HL-60 (cell line): ENCODE measurements around the gene EFR3B.
A peak's percentile ranks its signal among the peaks of the same experiment; 100 is the strongest.

Experiments
- DNase-seq, 2 experiments: peaks; one replicate each; pipeline ENCODE4 v3.0.0-alpha.2; 2010 to 2020; ENCODE audit warnings: low read depth in 1 of 2, low spot score in 1 of 2
- H3K27ac ChIP-seq: fragments of 250-450 bp; sonication (Bioruptor Pico); replicated peaks from 2 replicates; pipeline ENCODE4 v1.5.1; 2020; ENCODE audit warnings: mild to moderate bottlenecking, moderate library complexity
- H3K27me3 ChIP-seq: fragments of 250-450 bp; sonication (Bioruptor Pico); 2 replicates; pipeline ENCODE4 v1.5.1; 2021; ENCODE audit warnings: mild to moderate bottlenecking, moderate library complexity; ENCODE audit not compliant: insufficient read depth, poor library complexity, severe bottlenecking
- H3K4me3 ChIP-seq: replicated peaks from 2 replicates; pipeline ENCODE4 v1.5.1; 2011; ENCODE audit warnings: mild to moderate bottlenecking, control low read depth, low read length; ENCODE audit not compliant: insufficient read depth
- CTCF ChIP-seq: IDR thresholded peaks from one replicate; pipeline ENCODE4 v1.5.1; 2011; ENCODE audit warnings: low read length, control low read depth, inconsistent platforms; ENCODE audit not compliant: insufficient read depth
- GABPA ChIP-seq: IDR thresholded peaks from 2 replicates; pipeline ENCODE4 v1.6.1; 2012; ENCODE audit warnings: low read depth
- POLR2AphosphoS5 ChIP-seq: IDR thresholded peaks from 2 replicates; pipeline ENCODE4 v1.6.1; 2012; ENCODE audit warnings: low read depth
- SPI1 ChIP-seq: IDR thresholded peaks from 2 replicates; pipeline ENCODE4 v1.6.1; 2012; ENCODE audit warnings: low read depth, mild to moderate bottlenecking, borderline replicate concordance
- TF ChIP-seq, protein P1 (sequence below): IDR thresholded peaks from 2 replicates; pipeline ENCODE4 v1.6.1; 2012; ENCODE audit warnings: low read depth; ENCODE audit not compliant: insufficient replicate concordance

EFR3B gene

DNA sequence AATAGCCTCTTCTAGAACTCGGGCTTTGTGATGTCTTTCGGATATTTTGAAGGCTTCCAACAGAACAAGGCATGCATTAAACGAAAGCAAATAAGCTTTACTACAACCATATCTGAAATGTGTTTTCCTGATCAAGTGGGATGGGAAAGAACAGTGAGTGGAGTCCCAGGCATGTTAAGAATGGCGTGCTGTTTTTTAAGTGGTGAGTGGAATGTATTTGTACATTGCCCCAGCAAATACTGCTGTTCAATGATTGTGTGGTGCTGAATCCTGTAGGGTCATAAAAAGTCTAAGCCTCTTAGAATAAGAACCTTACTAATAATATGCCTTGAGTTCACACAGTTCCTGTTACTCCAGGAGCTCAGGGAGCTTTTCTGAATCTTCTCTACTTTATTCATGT, 74.0 kb downstream of the EFR3B start:
- no peak for TF ChIP-seq POLR2AphosphoS5
- TF ChIP-seq, protein P1, sequence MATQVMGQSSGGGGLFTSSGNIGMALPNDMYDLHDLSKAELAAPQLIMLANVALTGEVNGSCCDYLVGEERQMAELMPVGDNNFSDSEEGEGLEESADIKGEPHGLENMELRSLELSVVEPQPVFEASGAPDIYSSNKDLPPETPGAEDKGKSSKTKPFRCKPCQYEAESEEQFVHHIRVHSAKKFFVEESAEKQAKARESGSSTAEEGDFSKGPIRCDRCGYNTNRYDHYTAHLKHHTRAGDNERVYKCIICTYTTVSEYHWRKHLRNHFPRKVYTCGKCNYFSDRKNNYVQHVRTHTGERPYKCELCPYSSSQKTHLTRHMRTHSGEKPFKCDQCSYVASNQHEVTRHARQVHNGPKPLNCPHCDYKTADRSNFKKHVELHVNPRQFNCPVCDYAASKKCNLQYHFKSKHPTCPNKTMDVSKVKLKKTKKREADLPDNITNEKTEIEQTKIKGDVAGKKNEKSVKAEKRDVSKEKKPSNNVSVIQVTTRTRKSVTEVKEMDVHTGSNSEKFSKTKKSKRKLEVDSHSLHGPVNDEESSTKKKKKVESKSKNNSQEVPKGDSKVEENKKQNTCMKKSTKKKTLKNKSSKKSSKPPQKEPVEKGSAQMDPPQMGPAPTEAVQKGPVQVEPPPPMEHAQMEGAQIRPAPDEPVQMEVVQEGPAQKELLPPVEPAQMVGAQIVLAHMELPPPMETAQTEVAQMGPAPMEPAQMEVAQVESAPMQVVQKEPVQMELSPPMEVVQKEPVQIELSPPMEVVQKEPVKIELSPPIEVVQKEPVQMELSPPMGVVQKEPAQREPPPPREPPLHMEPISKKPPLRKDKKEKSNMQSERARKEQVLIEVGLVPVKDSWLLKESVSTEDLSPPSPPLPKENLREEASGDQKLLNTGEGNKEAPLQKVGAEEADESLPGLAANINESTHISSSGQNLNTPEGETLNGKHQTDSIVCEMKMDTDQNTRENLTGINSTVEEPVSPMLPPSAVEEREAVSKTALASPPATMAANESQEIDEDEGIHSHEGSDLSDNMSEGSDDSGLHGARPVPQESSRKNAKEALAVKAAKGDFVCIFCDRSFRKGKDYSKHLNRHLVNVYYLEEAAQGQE, result peak; percentile 82
- H3K27ac ChIP-seq, result no peak overlapping the region
- DNase-seq, result no peak
- no peaks in the 10 kb centered on the region for H3K27me3 ChIP-seq
- H3K4me3 ChIP-seq, result no peak overlapping the region

GRCh38 chr2:25116956-25117355, 75.1 kb downstream of the EFR3B start:
- H3K27me3 ChIP-seq, result no peaks in the 10 kb centered on the region
- no peak for DNase-seq
- no peak overlapping the region for H3K27ac ChIP-seq
- TF ChIP-seq, protein P1, result no peak
- TF ChIP-seq POLR2AphosphoS5 (no peak), SPI1 (no peak), GABPA (no peak), CTCF (no peak)
- no peak overlapping the region for H3K4me3 ChIP-seq

DNA sequence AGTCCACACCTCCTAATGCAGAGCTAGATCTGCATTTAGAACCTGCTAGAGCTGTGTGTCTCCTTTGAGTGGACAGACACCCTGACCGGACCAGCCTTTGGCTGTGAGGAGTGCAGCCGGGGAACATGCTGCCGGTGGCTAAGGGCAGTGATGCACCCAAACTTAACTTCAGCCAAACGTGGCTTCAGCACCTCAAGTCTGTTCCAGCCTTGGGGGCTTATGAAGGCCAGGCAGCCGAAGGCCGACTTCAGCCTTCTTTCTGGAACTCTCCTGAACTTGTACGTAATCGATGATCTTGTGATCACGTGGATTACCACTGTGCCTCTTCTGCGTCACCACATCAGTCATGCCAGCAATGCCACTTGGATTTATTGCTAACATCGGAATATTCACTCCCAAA, 77.4 kb downstream of the EFR3B start:
- DNase-seq, result no peak
- H3K27ac ChIP-seq, result no peak overlapping the region
- no peak overlapping the region for H3K4me3 ChIP-seq
- TF ChIP-seq GABPA (no peak), SPI1 (no peak), CTCF (no peak), POLR2AphosphoS5 (no peak)
- TF ChIP-seq, protein P1, result no peak
- H3K27me3 ChIP-seq, result no peaks in the 10 kb centered on the region

- H3K4me3 ChIP-seq, result no peak overlapping the region
- no peak overlapping the region for H3K27ac ChIP-seq
- TF ChIP-seq, protein P1, result no peak
- TF ChIP-seq CTCF, result no peak
- TF ChIP-seq GABPA, result no peak
- TF ChIP-seq POLR2AphosphoS5, result no peak
- no peak for TF ChIP-seq SPI1
- H3K27me3 ChIP-seq, result no peaks in the 10 kb centered on the region
- no peak for DNase-seq
Observed at GRCh38 chr2:25122367-25122766, 80.5 kb downstream of the EFR3B start.
